ENCODE measurements around the gene VWDE. TPM values are rescaled to one million over a fixed set of nuclear protein-coding genes. Genes with fewer than 3 reads are reported as not detected.

VWDE gene
- total and polyA plus RNA-seq, 2 of the 8 experiments (the other 6 are each of a cell fraction or from before 2014, with no cell fraction given), result 11.0 to 21.2 TPM

DNA sequence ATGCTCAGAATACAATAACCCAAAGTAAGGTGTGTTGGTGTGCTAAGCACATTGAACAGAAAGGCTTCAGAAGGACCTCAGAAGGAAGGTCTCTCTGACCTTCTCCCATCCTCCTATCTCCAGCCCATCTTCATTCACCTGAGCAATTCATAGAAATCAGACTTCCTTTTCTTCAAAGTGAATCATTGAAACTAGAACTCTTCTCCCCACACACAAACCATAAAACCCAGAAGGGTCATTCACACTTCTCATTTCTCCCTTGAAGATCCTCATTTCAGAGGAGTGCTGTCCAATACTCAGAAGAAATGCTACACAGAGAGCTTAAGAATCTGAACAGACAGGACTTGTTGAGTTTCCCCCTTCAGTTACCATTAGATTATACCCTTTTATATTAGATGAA, 89.5 kb downstream of the VWDE start:
- CTCF ChIA-PET (ENCODE audit: partially characterized antibody), result no interaction called here
- no peaks in the 10 kb centered on the region for H3K4me1 ChIP-seq (replicated peaks in 1 of 4; ENCODE audit: control insufficient read depth in 3 of 4, insufficient read depth in 4 of 4, low read length in 3 of 4)
- FAIRE-seq (no peak), DNase-seq (ENCODE audit: low read depth in 1 of 2, low spot score in 2 of 2) (no peak)
- H2BK15ac ChIP-seq (ENCODE audit: low read length), result no peak overlapping the region
- no peak overlapping the region for H3K23ac ChIP-seq (ENCODE audit: insufficient read length)
- H2AFZ ChIP-seq (ENCODE audit: low read length), result no peak overlapping the region
- TF ChIP-seq SUZ12 (IDR thresholded peaks at IDR 0.05; ENCODE audit: low read length) (no peak), SRF (IDR thresholded peaks at IDR 0.05; ENCODE audit: low read depth, low read length) (no peak), RNF2 (IDR thresholded peaks at IDR 0.05; ENCODE audit: borderline replicate concordance, low read depth, low read length, missing control alignments, poor library complexity, severe bottlenecking) (no peak), FOSL1 (IDR thresholded peaks at IDR 0.05; ENCODE audit: insufficient read depth, low read depth, low read length) (no peak), POU5F1 (IDR thresholded peaks at IDR 0.05; ENCODE audit: low read depth, low read length) (no peak), CTBP2 (IDR thresholded peaks at IDR 0.05; ENCODE audit: borderline replicate concordance, insufficient read depth, insufficient read length, low read length) (no peak)
- TF ChIP-seq, protein P1, sequence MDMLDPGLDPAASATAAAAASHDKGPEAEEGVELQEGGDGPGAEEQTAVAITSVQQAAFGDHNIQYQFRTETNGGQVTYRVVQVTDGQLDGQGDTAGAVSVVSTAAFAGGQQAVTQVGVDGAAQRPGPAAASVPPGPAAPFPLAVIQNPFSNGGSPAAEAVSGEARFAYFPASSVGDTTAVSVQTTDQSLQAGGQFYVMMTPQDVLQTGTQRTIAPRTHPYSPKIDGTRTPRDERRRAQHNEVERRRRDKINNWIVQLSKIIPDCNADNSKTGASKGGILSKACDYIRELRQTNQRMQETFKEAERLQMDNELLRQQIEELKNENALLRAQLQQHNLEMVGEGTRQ (IDR thresholded peaks at IDR 0.05; ENCODE audit: low read length), result no peak
- H3K4me2 ChIP-seq (ENCODE audit: insufficient read depth in 1 of 2, low read depth in 2 of 2, low read length in 2 of 2), result no peak overlapping the region
- H2AK5ac ChIP-seq (ENCODE audit: low read depth, low read length), result no peak overlapping the region
- POLR2A ChIA-PET (ENCODE audit: partially characterized antibody), result no interaction called here
- H3K23me2 ChIP-seq (ENCODE audit: low read depth, low read length), result no peaks in the 10 kb centered on the region
- H3K9me3 ChIP-seq (ENCODE audit: insufficient read depth in 2 of 2, low read depth in 1 of 2, low read length in 1 of 2), result no peaks in the 10 kb centered on the region
- no peaks in the 10 kb centered on the region for H4K20me1 ChIP-seq (replicated peaks in 1 of 2; ENCODE audit: control insufficient read depth in 1 of 2, insufficient read depth in 2 of 2, low read length in 2 of 2)
- no peak overlapping the region for H3K18ac ChIP-seq (ENCODE audit: extremely low read depth, low read length)
- no peak overlapping the region for H3K4ac ChIP-seq (replicated peaks; ENCODE audit: insufficient read length, low read depth, low read length)
- H2BK12ac ChIP-seq (ENCODE audit: low read depth, low read length), result no peak overlapping the region
- no peak overlapping the region for H2BK120ac ChIP-seq (replicated peaks; ENCODE audit: low read depth, low read length)
- no peak overlapping the region for H2BK5ac ChIP-seq (ENCODE audit: low read depth, low read length)
- H4K5ac ChIP-seq (ENCODE audit: insufficient read length, low read depth, low read length), result no peak overlapping the region
- no peaks in the 10 kb centered on the region for H3K36me3 ChIP-seq (ENCODE audit: control insufficient read depth in 2 of 4, insufficient read depth in 4 of 4, low read length in 3 of 4)
- H3K14ac ChIP-seq (ENCODE audit: insufficient read length), result no peak overlapping the region
- no peaks in the 10 kb centered on the region for H3K79me2 ChIP-seq (ENCODE audit: control insufficient read depth in 1 of 2, insufficient read depth in 2 of 2, low read length in 2 of 2)
- H3K79me1 ChIP-seq (ENCODE audit: low read depth, low read length), result no peaks in the 10 kb centered on the region
- no peak overlapping the region for H3K56ac ChIP-seq (replicated peaks; ENCODE audit: insufficient read length, low read depth, low read length)
- peaks cover 0 to 2% (median 0%) of the 10 kb centered on the region in 4 experiments; a peak in 1 of 7 replicates for H3K27me3 ChIP-seq (replicated peaks in 1 of 4; ENCODE audit: control insufficient read depth in 3 of 4, extremely low read depth in 1 of 4, insufficient read depth in 3 of 4, low read length in 3 of 4)
- H3K9ac ChIP-seq (replicated peaks in 1 of 4; ENCODE audit: extremely low read depth in 1 of 4, low read depth in 3 of 4, low read length in 3 of 4), result no peak overlapping the region
- no peak overlapping the region for H3K4me3 ChIP-seq (ENCODE audit: extremely low read depth in 1 of 4, insufficient read depth in 2 of 4, low read depth in 3 of 4, low read length in 4 of 4)
- H2BK20ac ChIP-seq (ENCODE audit: low read length), result no peak overlapping the region
- H3K27ac ChIP-seq (ENCODE audit: low read depth, low read length), result no peak overlapping the region
- no peak overlapping the region for H4K91ac ChIP-seq (replicated peaks; ENCODE audit: insufficient read length, low read length)
- H4K8ac ChIP-seq (ENCODE audit: extremely low read depth, insufficient read depth, low read length), result no peak overlapping the region

Measured in H1 (cell line).